Astrocyte (in vitro differentiated cells and primary cell): Measurements from ENCODE around the gene NET1. TPM values are rescaled to one million over a fixed set of nuclear protein-coding genes. Genes with fewer than 3 reads are reported as not detected.

Source experiments
- DNase-seq: peaks from one replicate; pipeline ENCODE4 v3.0.0-alpha.2; 2010; ENCODE audit warnings: low read depth
- FAIRE-seq: peaks from 2 replicates; lab custom pipeline; 2011; peaks lifted over from hg19 to GRCh38; lab: Jason Lieb, UNC
- H2AFZ ChIP-seq: 2 replicates; pipeline ENCODE4 v1.6.0; 2012; ENCODE audit warnings: low read depth, low read length, inconsistent platforms
- H3K27ac ChIP-seq: 2 replicates; pipeline ENCODE4 v1.5.1; 2011; ENCODE audit warnings: low read depth, low read length, inconsistent platforms
- H3K27me3 ChIP-seq: 2 replicates; pipeline ENCODE4 v1.6.0; 2011; ENCODE audit warnings: low read length, inconsistent platforms; ENCODE audit not compliant: insufficient read depth
- H3K36me3 ChIP-seq: 2 replicates; pipeline ENCODE4 v1.5.1; 2011; ENCODE audit warnings: low read length, inconsistent platforms; ENCODE audit not compliant: insufficient read depth
- H3K4me1 ChIP-seq: 2 replicates; pipeline ENCODE4 v1.5.1; 2011; ENCODE audit warnings: low read length, inconsistent platforms; ENCODE audit not compliant: insufficient read depth
- H3K4me2 ChIP-seq: 2 replicates; pipeline ENCODE4 v1.6.0; 2012; ENCODE audit warnings: low read length, inconsistent platforms
- H3K4me3 ChIP-seq: 2 replicates; pipeline ENCODE4 v1.5.1; 2011; ENCODE audit warnings: low read depth, mild to moderate bottlenecking, low read length, inconsistent platforms; ENCODE audit not compliant: insufficient read depth
- H3K79me2 ChIP-seq: 2 replicates; pipeline ENCODE4 v1.6.0; 2012; ENCODE audit warnings: mild to moderate bottlenecking, low read length, inconsistent platforms; ENCODE audit not compliant: insufficient read depth
- H3K9ac ChIP-seq: 2 replicates; pipeline ENCODE4 v1.6.0; 2012; ENCODE audit warnings: mild to moderate bottlenecking, low read length, inconsistent platforms
- H3K9me3 ChIP-seq: 2 replicates; pipeline ENCODE4 v1.5.1; 2012; ENCODE audit warnings: low read depth, mild to moderate bottlenecking, low read length, inconsistent platforms; ENCODE audit not compliant: insufficient read depth
- H4K20me1 ChIP-seq: 2 replicates; pipeline ENCODE4 v1.6.0; 2012; ENCODE audit warnings: low read length, inconsistent platforms; ENCODE audit not compliant: insufficient read depth
- H3K27ac Mint-ChIP-seq: one replicate; pipeline ENCODE4 v1.8.0; 2021; ENCODE audit warnings: mild to moderate bottlenecking, mixed read lengths; ENCODE audit not compliant: unreplicated experiment
- H3K27me3 Mint-ChIP-seq: one replicate; pipeline ENCODE4 v1.8.0; 2021; ENCODE audit warnings: low read depth, mixed read lengths; ENCODE audit not compliant: unreplicated experiment
- H3K36me3 Mint-ChIP-seq: one replicate; pipeline ENCODE4 v1.8.0; 2021; ENCODE audit warnings: low read depth, mixed read lengths; ENCODE audit not compliant: unreplicated experiment
- H3K4me1 Mint-ChIP-seq: one replicate; pipeline ENCODE4 v1.8.0; 2021; ENCODE audit warnings: low read depth, mixed read lengths; ENCODE audit not compliant: unreplicated experiment
- H3K4me3 Mint-ChIP-seq: one replicate; pipeline ENCODE4 v1.8.0; 2021; ENCODE audit warnings: mild to moderate bottlenecking, moderate library complexity, mixed read lengths; ENCODE audit not compliant: unreplicated experiment
- H3K9me3 Mint-ChIP-seq: one replicate; pipeline ENCODE4 v1.8.0; 2021; ENCODE audit warnings: mild to moderate bottlenecking, mixed read lengths; ENCODE audit not compliant: unreplicated experiment
- EZH2 ChIP-seq: IDR thresholded peaks from 2 replicates; pipeline ENCODE4 v1.6.1; 2012; ENCODE audit warnings: mild to moderate bottlenecking, low read length, inconsistent platforms; ENCODE audit not compliant: insufficient read depth
- total RNA-seq: library from RNA; stranded (reverse); gene quantifications from 2 replicates; pipeline ENCODE4 v1.2.1, GENCODE V29; 2021
- TF ChIP-seq, protein P1 (sequence below): IDR thresholded peaks from 2 replicates; pipeline ENCODE4 v1.5.1; 2011; ENCODE audit warnings: low read depth, mild to moderate bottlenecking, inconsistent platforms, low read length, moderate library complexity; ENCODE audit not compliant: insufficient read depth

NET1 gene
- total RNA-seq, 1 donor from 2014 or later: 43.5 TPM

DNA sequence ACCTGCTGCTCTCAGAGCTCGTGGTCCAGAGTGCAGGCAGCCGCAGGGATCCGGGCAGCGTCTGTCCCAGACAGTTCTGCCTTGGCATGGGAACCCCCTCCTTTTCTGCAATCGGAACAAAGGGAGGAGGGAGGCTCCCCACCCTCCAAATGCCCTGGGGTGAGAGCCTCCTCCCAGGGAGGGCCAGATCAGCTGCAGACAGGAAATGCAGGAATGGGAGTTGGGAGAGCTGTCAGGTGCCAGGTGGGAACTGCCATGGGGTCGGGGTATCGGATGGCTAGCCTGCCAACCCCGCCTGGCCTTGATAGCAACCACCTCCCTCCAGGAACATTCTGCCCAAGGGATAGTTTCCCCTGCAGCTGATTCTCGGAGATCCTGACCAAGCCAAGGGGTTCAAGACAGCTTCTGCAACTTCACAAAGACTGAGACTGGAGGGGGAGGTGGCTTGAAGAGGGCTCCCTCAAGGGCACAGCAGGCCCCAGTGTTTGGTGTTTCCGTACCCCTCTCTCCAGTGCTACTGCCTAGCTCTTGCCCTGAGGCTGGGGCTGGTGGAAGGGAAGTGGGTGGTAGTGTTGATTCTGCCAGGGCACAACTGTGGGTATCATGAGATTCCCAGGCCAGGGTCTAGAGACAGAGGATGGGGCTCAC, 87.3 kb downstream of the NET1 start, which contains the start of gene CALML5:
CALML5 (minus strand) TSS at position 78 of the 648 bp plus-strand sequence. CDS start 132 bp downstream, outside the sequence.
- Mint-ChIP-seq H3K27ac (no peak within 1 kb of the TSS), H3K4me1 (peaks cover 3% of the 10 kb centered on the region), H3K36me3 (no peaks in the 10 kb centered on the region), H3K4me3 (no peak within 1 kb of the TSS), H3K27me3 (peaks cover 40% of the 10 kb centered on the region), H3K9me3 (no peaks in the 10 kb centered on the region)
- Histone ChIP-seq H3K79me2 (no peaks in the 10 kb centered on the region), H3K4me2 (no peak within 1 kb of the TSS), H3K4me1 (no peaks in the 10 kb centered on the region), H3K4me3 (no peak within 1 kb of the TSS), H3K27me3 (peaks cover 17% of the 10 kb centered on the region), H3K27ac (no peak within 1 kb of the TSS), H2AFZ (no peak within 1 kb of the TSS), H3K36me3 (no peaks in the 10 kb centered on the region), H3K9me3 (no peaks in the 10 kb centered on the region), H4K20me1 (no peaks in the 10 kb centered on the region), H3K9ac (no peak within 1 kb of the TSS)
- DNase-seq (no peak), FAIRE-seq (no peak)
- TF ChIP-seq, protein P1, sequence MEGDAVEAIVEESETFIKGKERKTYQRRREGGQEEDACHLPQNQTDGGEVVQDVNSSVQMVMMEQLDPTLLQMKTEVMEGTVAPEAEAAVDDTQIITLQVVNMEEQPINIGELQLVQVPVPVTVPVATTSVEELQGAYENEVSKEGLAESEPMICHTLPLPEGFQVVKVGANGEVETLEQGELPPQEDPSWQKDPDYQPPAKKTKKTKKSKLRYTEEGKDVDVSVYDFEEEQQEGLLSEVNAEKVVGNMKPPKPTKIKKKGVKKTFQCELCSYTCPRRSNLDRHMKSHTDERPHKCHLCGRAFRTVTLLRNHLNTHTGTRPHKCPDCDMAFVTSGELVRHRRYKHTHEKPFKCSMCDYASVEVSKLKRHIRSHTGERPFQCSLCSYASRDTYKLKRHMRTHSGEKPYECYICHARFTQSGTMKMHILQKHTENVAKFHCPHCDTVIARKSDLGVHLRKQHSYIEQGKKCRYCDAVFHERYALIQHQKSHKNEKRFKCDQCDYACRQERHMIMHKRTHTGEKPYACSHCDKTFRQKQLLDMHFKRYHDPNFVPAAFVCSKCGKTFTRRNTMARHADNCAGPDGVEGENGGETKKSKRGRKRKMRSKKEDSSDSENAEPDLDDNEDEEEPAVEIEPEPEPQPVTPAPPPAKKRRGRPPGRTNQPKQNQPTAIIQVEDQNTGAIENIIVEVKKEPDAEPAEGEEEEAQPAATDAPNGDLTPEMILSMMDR: no peak
- no peak for TF ChIP-seq EZH2

DNA sequence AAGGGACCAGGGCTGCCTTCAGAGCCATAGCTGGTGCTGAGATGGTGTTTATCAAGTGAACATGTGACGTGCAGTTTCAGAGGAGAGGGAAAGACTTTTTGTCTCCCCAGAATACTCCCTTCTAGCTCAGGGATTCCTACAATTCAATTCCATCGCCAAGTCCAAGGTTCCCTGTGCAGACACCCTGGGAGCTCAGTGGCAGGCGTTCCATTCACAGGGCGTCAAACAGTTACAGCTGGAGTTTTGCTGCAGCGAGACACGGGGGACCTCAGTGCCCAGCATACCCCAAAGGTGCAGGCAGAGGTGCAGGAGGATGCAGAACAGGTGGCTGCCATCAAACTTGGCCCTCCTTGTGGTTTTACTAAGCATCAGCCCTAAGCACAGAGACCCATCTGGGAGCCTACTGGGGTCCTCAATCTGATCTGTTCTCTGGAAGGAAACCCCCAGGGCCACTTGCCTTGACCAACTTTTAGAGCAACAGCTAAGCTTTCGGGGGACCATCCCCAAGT, 87.9 kb downstream of the NET1 start:
- H3K4me1 Mint-ChIP-seq: peaks cover 3% of the 10 kb centered on the region
- no peaks in the 10 kb centered on the region for H3K36me3 Mint-ChIP-seq
- H3K4me3 Mint-ChIP-seq: no peak overlapping the region
- no peaks in the 10 kb centered on the region for H4K20me1 ChIP-seq
- H3K9me3 ChIP-seq: no peaks in the 10 kb centered on the region
- no peak overlapping the region for H2AFZ ChIP-seq
- no peak overlapping the region for H3K27ac ChIP-seq
- no peaks in the 10 kb centered on the region for H3K36me3 ChIP-seq
- H3K4me1 ChIP-seq: no peaks in the 10 kb centered on the region
- H3K4me2 ChIP-seq: no peak overlapping the region
- H3K79me2 ChIP-seq: no peaks in the 10 kb centered on the region
- TF ChIP-seq, protein P1: no peak
- no peak for TF ChIP-seq EZH2
- H3K4me3 ChIP-seq: no peak overlapping the region
- no peak overlapping the region for H3K9ac ChIP-seq
- DNase-seq: no peak
- peaks cover 17% of the 10 kb centered on the region for H3K27me3 ChIP-seq
- H3K27me3 Mint-ChIP-seq: peaks cover 44% of the 10 kb centered on the region
- H3K9me3 Mint-ChIP-seq: no peaks in the 10 kb centered on the region
- no peak overlapping the region for H3K27ac Mint-ChIP-seq
- FAIRE-seq: no peak

DNA sequence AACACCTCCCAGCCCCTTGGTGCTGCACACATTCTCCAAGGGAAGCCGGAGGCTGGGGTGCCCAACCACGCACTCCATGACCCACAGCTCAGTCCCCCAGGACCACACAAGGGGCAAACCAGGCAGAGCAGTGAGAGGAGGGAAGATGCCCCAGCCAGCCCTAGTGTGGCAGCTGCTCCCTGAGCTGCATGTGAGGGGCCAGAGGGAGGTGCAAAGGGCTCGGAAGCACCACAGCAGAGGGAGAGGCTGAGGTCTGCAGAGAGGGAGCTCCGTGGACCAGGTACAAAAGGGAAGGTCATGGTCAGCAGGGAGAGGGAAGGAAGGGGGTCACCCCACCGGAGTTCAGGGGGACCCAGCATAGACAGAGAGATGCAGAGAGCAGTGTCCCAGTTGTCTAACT, 88.6 kb downstream of the NET1 start:
- no peak overlapping the region for H3K4me2 ChIP-seq
- no peak for DNase-seq
- TF ChIP-seq EZH2: no peak
- TF ChIP-seq, protein P1: no peak
- peaks cover 17% of the 10 kb centered on the region for H3K27me3 ChIP-seq
- H3K79me2 ChIP-seq: no peaks in the 10 kb centered on the region
- H3K27ac ChIP-seq: no peak overlapping the region
- no peaks in the 10 kb centered on the region for H4K20me1 ChIP-seq
- H3K36me3 ChIP-seq: no peaks in the 10 kb centered on the region
- no peak overlapping the region for H3K27ac Mint-ChIP-seq
- no peak overlapping the region for H3K4me3 Mint-ChIP-seq
- no peaks in the 10 kb centered on the region for H3K9me3 Mint-ChIP-seq
- H3K36me3 Mint-ChIP-seq: no peaks in the 10 kb centered on the region
- H3K4me1 ChIP-seq: no peaks in the 10 kb centered on the region
- no peak for FAIRE-seq
- H3K9ac ChIP-seq: no peak overlapping the region
- no peaks in the 10 kb centered on the region for H3K9me3 ChIP-seq
- no peak overlapping the region for H2AFZ ChIP-seq
- H3K4me1 Mint-ChIP-seq: peaks cover 3% of the 10 kb centered on the region
- no peak overlapping the region for H3K4me3 ChIP-seq
- H3K27me3 Mint-ChIP-seq: peaks cover 43% of the 10 kb centered on the region
